VCaP (cell line): ENCODE data around the gene ZNF648.
"Not testable (repeated sequence)": the region's sequence is repeated elsewhere in the genome, so short reads cannot be mapped to it uniquely, and the experiment has no call there.

Experiments used
- H3K27ac ChIP-seq: fragments of 450-650 bp; 2 replicates; pipeline ENCODE4 v1.5.1; 2017
- CTCF ChIP-seq: fragments of 450-650 bp; conservative IDR thresholded peaks from 2 replicates; pipeline ENCODE4 v1.5.1; 2017; ENCODE audit warnings: mild to moderate bottlenecking, moderate library complexity

ZNF648 gene

GRCh38 chr1:182095946-182096345 is 34.4 kb upstream of the ZNF648 start:
- no peak overlapping the region for H3K27ac ChIP-seq
- no peak for TF ChIP-seq CTCF

- not testable (repeated sequence) for H3K27ac ChIP-seq
Observed at GRCh38 chr1:182094514-182095005, 33.0 kb upstream of the ZNF648 start.

GRCh38 chr1:182093781-182094180 is 32.3 kb upstream of the ZNF648 start:
- no peak for TF ChIP-seq CTCF
- H3K27ac ChIP-seq: no peak overlapping the region

- no peak for TF ChIP-seq CTCF
- H3K27ac ChIP-seq: no peak overlapping the region
Observed at GRCh38 chr1:182092336-182092735, 30.8 kb upstream of the ZNF648 start.

- no peak for TF ChIP-seq CTCF
Observed at GRCh38 chr1:182091083-182091482, 29.6 kb upstream of the ZNF648 start.

GRCh38 chr1:182087719-182088350 is 26.3 kb upstream of the ZNF648 start:
- H3K27ac ChIP-seq: no peak overlapping the region
- no peak for TF ChIP-seq CTCF

More at GRCh38 chr1:182091083-182091482, 29.6 kb upstream of the ZNF648 start:
- H3K27ac ChIP-seq: no peak overlapping the region

- no peak overlapping the region for H3K27ac ChIP-seq
- TF ChIP-seq CTCF: no peak
Observed at GRCh38 chr1:182087304-182087703, 25.8 kb upstream of the ZNF648 start.

GRCh38 chr1:182086620-182087019 is 25.1 kb upstream of the ZNF648 start:
- no peak for TF ChIP-seq CTCF

More at GRCh38 chr1:182086620-182087019, 25.1 kb upstream of the ZNF648 start:
- no peak overlapping the region for H3K27ac ChIP-seq
